Esophagus squamous epithelium (tissue), 4 donors: ENCODE results near the gene TAOK1.

ENCODE experiments used
- POLR2A ChIP-seq, 4 donors: fragments of 450-650 bp; IDR thresholded peaks; one replicate each; pipeline ENCODE4 v1.6.1; 2017; ENCODE audit warnings: antibody characterized with exemption in 4 of 4, mild to moderate bottlenecking in 4 of 4, moderate library complexity in 3 of 4
- TF ChIP-seq, protein P1 (sequence below), 6 experiments: fragments of 450-650 bp in 4 of 6; fragments of 200-600 bp in 2 of 6; sonication (generic) in 2 of 6; IDR thresholded peaks; one replicate each; pipeline ENCODE4 v1.5.1; 2016 to 2019; ENCODE audit warnings: antibody characterized with exemption in 6 of 6, mild to moderate bottlenecking in 4 of 6, moderate library complexity in 4 of 6

DNA sequence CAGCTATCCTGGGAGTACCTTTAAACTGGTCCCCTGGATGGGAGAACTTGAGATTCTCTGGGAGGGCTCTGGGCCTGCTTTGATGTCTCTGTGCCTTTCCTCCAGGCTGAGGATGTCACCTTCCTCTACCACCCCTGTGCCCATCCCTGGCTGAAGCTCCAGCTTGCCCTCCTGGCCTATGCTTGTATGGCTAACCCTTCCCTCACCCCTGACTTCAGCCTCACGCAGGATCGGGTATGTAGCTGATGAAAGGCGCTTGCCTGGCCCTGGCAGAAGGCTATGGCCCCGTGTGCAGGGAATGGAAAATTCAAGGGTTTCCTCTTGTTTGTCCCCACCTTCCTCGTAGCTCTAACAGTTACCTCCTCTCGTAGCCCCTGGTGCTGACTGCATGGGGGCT, 181.3 kb downstream of the TAOK1 start:
- TF ChIP-seq, protein P1, sequence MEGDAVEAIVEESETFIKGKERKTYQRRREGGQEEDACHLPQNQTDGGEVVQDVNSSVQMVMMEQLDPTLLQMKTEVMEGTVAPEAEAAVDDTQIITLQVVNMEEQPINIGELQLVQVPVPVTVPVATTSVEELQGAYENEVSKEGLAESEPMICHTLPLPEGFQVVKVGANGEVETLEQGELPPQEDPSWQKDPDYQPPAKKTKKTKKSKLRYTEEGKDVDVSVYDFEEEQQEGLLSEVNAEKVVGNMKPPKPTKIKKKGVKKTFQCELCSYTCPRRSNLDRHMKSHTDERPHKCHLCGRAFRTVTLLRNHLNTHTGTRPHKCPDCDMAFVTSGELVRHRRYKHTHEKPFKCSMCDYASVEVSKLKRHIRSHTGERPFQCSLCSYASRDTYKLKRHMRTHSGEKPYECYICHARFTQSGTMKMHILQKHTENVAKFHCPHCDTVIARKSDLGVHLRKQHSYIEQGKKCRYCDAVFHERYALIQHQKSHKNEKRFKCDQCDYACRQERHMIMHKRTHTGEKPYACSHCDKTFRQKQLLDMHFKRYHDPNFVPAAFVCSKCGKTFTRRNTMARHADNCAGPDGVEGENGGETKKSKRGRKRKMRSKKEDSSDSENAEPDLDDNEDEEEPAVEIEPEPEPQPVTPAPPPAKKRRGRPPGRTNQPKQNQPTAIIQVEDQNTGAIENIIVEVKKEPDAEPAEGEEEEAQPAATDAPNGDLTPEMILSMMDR (IDR thresholded peaks at IDR 0.05) = no peak
- no peak for TF ChIP-seq POLR2A (IDR thresholded peaks at IDR 0.05)
